Nephron progenitor cell (in vitro differentiated cells): ENCODE data around the gene RGN.

Experiments used
- DNase-seq: peaks from one replicate; pipeline ENCODE4 v3.0.0; 2021
- H3K27ac Mint-ChIP-seq: 2 replicates; pipeline ENCODE4 v1.8.0; 2021; ENCODE audit warnings: mild to moderate bottlenecking, moderate library complexity, mixed read lengths
- H3K27me3 Mint-ChIP-seq: 2 replicates; pipeline ENCODE4 v1.8.0; 2021; ENCODE audit warnings: mild to moderate bottlenecking, low read depth, mixed read lengths; ENCODE audit not compliant: poor library complexity
- H3K36me3 Mint-ChIP-seq: 2 replicates; pipeline ENCODE4 v1.8.0; 2021; ENCODE audit warnings: low read depth, mixed read lengths
- H3K4me1 Mint-ChIP-seq: 2 replicates; pipeline ENCODE4 v1.8.0; 2021; ENCODE audit warnings: mixed read lengths
- H3K4me3 Mint-ChIP-seq: 2 replicates; pipeline ENCODE4 v1.8.0; 2021; ENCODE audit warnings: mild to moderate bottlenecking, moderate library complexity, mixed read lengths
- H3K9me3 Mint-ChIP-seq: 2 replicates; pipeline ENCODE4 v1.8.0; 2021; ENCODE audit warnings: mild to moderate bottlenecking, moderate library complexity, mixed read lengths
- TF ChIP-seq, protein P1 (sequence below): fragments of 200-600 bp; sonication (generic); IDR thresholded peaks from 2 replicates; pipeline ENCODE4 v1.5.0; 2021; ENCODE audit warnings: antibody characterized with exemption

Gene RGN

GRCh38 chrX:47078129-47079043, at the start of gene RGN:
RGN (plus strand) TSS chrX:47078443; CDS start chrX:47081145, 2,702 bp downstream.
- no peak within 1 kb of the TSS for H3K27ac Mint-ChIP-seq
- TF ChIP-seq, protein P1, sequence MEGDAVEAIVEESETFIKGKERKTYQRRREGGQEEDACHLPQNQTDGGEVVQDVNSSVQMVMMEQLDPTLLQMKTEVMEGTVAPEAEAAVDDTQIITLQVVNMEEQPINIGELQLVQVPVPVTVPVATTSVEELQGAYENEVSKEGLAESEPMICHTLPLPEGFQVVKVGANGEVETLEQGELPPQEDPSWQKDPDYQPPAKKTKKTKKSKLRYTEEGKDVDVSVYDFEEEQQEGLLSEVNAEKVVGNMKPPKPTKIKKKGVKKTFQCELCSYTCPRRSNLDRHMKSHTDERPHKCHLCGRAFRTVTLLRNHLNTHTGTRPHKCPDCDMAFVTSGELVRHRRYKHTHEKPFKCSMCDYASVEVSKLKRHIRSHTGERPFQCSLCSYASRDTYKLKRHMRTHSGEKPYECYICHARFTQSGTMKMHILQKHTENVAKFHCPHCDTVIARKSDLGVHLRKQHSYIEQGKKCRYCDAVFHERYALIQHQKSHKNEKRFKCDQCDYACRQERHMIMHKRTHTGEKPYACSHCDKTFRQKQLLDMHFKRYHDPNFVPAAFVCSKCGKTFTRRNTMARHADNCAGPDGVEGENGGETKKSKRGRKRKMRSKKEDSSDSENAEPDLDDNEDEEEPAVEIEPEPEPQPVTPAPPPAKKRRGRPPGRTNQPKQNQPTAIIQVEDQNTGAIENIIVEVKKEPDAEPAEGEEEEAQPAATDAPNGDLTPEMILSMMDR = no peak
- no peak within 1 kb of the TSS for H3K4me3 Mint-ChIP-seq
- peaks cover 13% of the 10 kb centered on the region for H3K4me1 Mint-ChIP-seq
- H3K27me3 Mint-ChIP-seq = peaks cover 12% of the 10 kb centered on the region
- peaks cover 51% of the 10 kb centered on the region for H3K9me3 Mint-ChIP-seq
- DNase-seq = peak; percentile 6
- peaks cover 1% of the 10 kb centered on the region for H3K36me3 Mint-ChIP-seq

DNA sequence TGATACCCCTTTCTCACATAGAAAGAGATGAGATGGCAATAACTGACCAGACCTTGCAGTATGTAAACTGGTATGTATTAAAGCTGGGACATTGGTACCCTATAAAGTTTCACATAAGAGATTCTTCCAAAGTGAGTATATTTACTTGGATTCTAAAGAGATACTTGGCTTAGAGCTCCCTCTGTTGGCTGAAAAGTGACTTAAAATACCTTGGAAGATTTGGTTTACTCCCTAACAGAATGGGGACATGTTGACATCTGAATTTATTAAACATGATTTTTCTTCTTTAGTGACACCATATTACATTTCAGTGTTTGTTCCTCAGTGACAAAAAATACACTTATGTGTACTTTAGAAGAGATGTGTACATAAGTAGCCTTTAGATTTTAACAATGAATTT, 47.9 kb upstream of the RGN start:
- DNase-seq = peak; percentile 20
- Mint-ChIP-seq H3K4me1 (no peaks in the 10 kb centered on the region), H3K36me3 (peaks cover 13% of the 10 kb centered on the region), H3K27me3 (no peaks in the 10 kb centered on the region), H3K9me3 (peaks cover 33% of the 10 kb centered on the region), H3K27ac (no peak overlapping the region), H3K4me3 (no peak overlapping the region)
- TF ChIP-seq, protein P1 = peak; percentile 62

GRCh38 chrX:47047989-47048388, 30.3 kb upstream of the RGN start:
- TF ChIP-seq, protein P1 = no peak
- Mint-ChIP-seq H3K27me3 (peaks cover 8% of the 10 kb centered on the region), H3K4me1 (no peaks in the 10 kb centered on the region), H3K9me3 (peaks cover 50% of the 10 kb centered on the region), H3K4me3 (no peak overlapping the region), H3K27ac (peak overlapping the region; percentile 22), H3K36me3 (peaks cover 48% of the 10 kb centered on the region)
- no peak for DNase-seq

- H3K27ac Mint-ChIP-seq = no peak overlapping the region
- H3K4me1 Mint-ChIP-seq = no peaks in the 10 kb centered on the region
- peaks cover 18% of the 10 kb centered on the region for H3K9me3 Mint-ChIP-seq
- peaks cover 21% of the 10 kb centered on the region for H3K36me3 Mint-ChIP-seq
- H3K4me3 Mint-ChIP-seq = no peak overlapping the region
- TF ChIP-seq, protein P1 = no peak
- H3K27me3 Mint-ChIP-seq = no peaks in the 10 kb centered on the region
- DNase-seq = no peak
These were observed 18.9 kb upstream of the RGN start for GRCh38 chrX:47059142-47059874.

DNA sequence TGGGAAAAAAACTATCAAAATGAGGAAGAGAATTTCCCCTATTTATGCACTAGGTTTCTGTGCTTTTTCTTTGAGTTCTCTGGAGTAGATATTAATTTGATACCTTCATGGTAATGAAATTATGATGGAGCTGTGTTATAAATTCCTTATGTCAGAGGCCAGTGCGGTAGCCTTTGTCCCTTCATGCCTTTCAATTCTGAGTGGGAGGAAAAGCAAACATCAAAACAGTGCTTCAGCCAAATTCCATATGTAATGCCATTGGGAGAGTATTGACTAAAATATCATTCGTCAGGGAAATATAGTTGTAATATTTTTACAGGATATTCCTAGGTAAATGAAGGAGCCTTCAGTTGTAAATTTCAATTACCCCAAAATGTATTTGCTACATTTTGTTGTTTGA, 17.5 kb upstream of the RGN start:
- TF ChIP-seq, protein P1 = no peak
- Mint-ChIP-seq H3K4me3 (no peak overlapping the region), H3K9me3 (peaks cover 27% of the 10 kb centered on the region)

More for the DNA sequence above, 17.5 kb upstream of the RGN start:
- no peak for DNase-seq
- peaks cover 21% of the 10 kb centered on the region for H3K36me3 Mint-ChIP-seq
- H3K27me3 Mint-ChIP-seq = no peaks in the 10 kb centered on the region
- no peak overlapping the region for H3K27ac Mint-ChIP-seq
- no peaks in the 10 kb centered on the region for H3K4me1 Mint-ChIP-seq
